Endothelial cell of umbilical vein (primary cell): ENCODE data around the gene SRGAP1. TPM values are rescaled to one million over a fixed set of nuclear protein-coding genes. Genes with fewer than 3 reads are reported as not detected.

Experiments
- BruUV-seq: library from RNA; stranded (reverse); fragments of 400-500 nt; replicated peaks from 2 replicates; lab custom pipeline; 2021; lab: Mats Ljungman, UMichigan
- CTCF ChIA-PET: fragments of 300-600, 350-600 bp; sonication (Branson Sonifier 250); formaldehyde crosslinking; loops from one replicate; lab custom pipeline; 2021; ENCODE audit warnings: antibody characterized with exemption, inconsistent platforms; lab: Charles Lee
- POLR2A ChIA-PET: fragments of 300-600, 350-600 bp; sonication (Branson Sonifier 250); formaldehyde crosslinking; loops from one replicate; lab custom pipeline; 2021; ENCODE audit warnings: antibody characterized with exemption, inconsistent platforms; lab: Charles Lee
- DNase-seq: peaks from one replicate; pipeline ENCODE4 v3.0.0-alpha.2; 2011; ENCODE audit warnings: low read depth, low spot score
- FAIRE-seq: peaks from 2 replicates; lab custom pipeline; 2011; peaks lifted over from hg19 to GRCh38; lab: Jason Lieb, UNC
- H2AFZ ChIP-seq: 2 replicates; pipeline ENCODE4 v1.6.0; 2012; ENCODE audit warnings: low read depth, low read length, control low read depth, inconsistent platforms
- H3K27ac ChIP-seq: 2 replicates; pipeline ENCODE4 v1.5.1; 2011; ENCODE audit warnings: low read depth, mild to moderate bottlenecking, control low read depth, low read length, moderate library complexity; ENCODE audit not compliant: insufficient read depth
- H3K27me3 ChIP-seq, 2 experiments: 2 replicates each; pipeline versions ENCODE4 v1.6.0 to v1.6.1; 2011; ENCODE audit warnings: low read length in 2 of 2, mixed read lengths in 1 of 2; ENCODE audit not compliant: control insufficient read depth in 2 of 2, insufficient read depth in 2 of 2
- H3K36me3 ChIP-seq, 2 experiments: 2 replicates in 1 of 2; 3 replicates in 1 of 2; pipeline ENCODE4 v1.5.1; 2011; ENCODE audit warnings: low read length in 2 of 2, mild to moderate bottlenecking in 1 of 2, moderate library complexity in 1 of 2; ENCODE audit not compliant: control insufficient read depth in 2 of 2, insufficient read depth in 2 of 2; ENCODE audit errors: extremely low read depth in 1 of 2
- H3K4me1 ChIP-seq: 3 replicates; pipeline ENCODE4 v1.5.1; 2011; ENCODE audit warnings: mild to moderate bottlenecking, low read length; ENCODE audit not compliant: control insufficient read depth, insufficient read depth; ENCODE audit errors: extremely low read depth
- H3K4me2 ChIP-seq: 2 replicates; pipeline ENCODE4 v1.6.1; 2011; ENCODE audit warnings: low read length, control low read depth, mixed read lengths; ENCODE audit not compliant: insufficient read depth
- H3K4me3 ChIP-seq, 3 experiments: fragments of 200-600 bp in 1 of 3; sonication (generic), shearing (Covaris generic) in 1 of 3; replicated peaks in 1 of 3; 2 replicates each; pipeline ENCODE4 v1.5.1; 2011 to 2016; ENCODE audit warnings: control low read depth in 3 of 3, low read length in 3 of 3, mild to moderate bottlenecking in 2 of 3, inconsistent platforms in 1 of 3, low read depth in 1 of 3, moderate library complexity in 1 of 3; ENCODE audit not compliant: insufficient read depth in 1 of 3
- H3K79me2 ChIP-seq: 2 replicates; pipeline ENCODE4 v1.6.0; 2012; ENCODE audit warnings: low read length, inconsistent platforms; ENCODE audit not compliant: control insufficient read depth, insufficient read depth
- H3K9ac ChIP-seq: replicated peaks from 2 replicates; pipeline ENCODE3; 2011; ENCODE audit warnings: low read length, control low read depth; ENCODE audit not compliant: insufficient read depth; ENCODE audit errors: extremely low read depth
- H3K9me1 ChIP-seq: replicated peaks from 3 replicates; pipeline ENCODE4 v1.6.0; 2011; ENCODE audit warnings: mild to moderate bottlenecking, low read length; ENCODE audit not compliant: control insufficient read depth, insufficient read depth; ENCODE audit errors: extremely low read depth
- H3K9me3 ChIP-seq: replicated peaks from 2 replicates; pipeline ENCODE4 v1.5.1; 2012; ENCODE audit warnings: low read length, inconsistent platforms; ENCODE audit not compliant: control insufficient read depth, insufficient read depth
- H4K20me1 ChIP-seq: replicated peaks from 2 replicates; pipeline ENCODE3; 2011; ENCODE audit warnings: mild to moderate bottlenecking, low read length; ENCODE audit not compliant: control insufficient read depth, insufficient read depth; ENCODE audit errors: extremely low read depth
- CTCF ChIP-seq, 2 donors: IDR thresholded peaks; 1 replicate in 1 of 2; 2 replicates in 1 of 2; pipeline ENCODE4 v1.5.1; 2011; ENCODE audit warnings: low read length in 2 of 2, mild to moderate bottlenecking in 2 of 2, moderate library complexity in 2 of 2, control low read depth in 1 of 2, inconsistent platforms in 1 of 2, low read depth in 1 of 2; ENCODE audit not compliant: insufficient read depth in 1 of 2; ENCODE audit errors: extremely low read depth in 1 of 2
- EZH2 ChIP-seq: IDR thresholded peaks from 2 replicates; pipeline ENCODE4 v1.6.1; 2012; ENCODE audit warnings: borderline replicate concordance, low read depth, mild to moderate bottlenecking, moderate library complexity, low read length, inconsistent platforms; ENCODE audit not compliant: severe bottlenecking
- FOS ChIP-seq: IDR thresholded peaks from 2 replicates; pipeline ENCODE4 v1.6.1; 2011; ENCODE audit warnings: mild to moderate bottlenecking, low read length, moderate library complexity, borderline replicate concordance; ENCODE audit not compliant: insufficient read depth
- GATA2 ChIP-seq: IDR thresholded peaks from 2 replicates; pipeline ENCODE4 v1.7.0; 2011; ENCODE audit warnings: low read depth, mild to moderate bottlenecking, moderate library complexity, mixed read lengths, low read length; ENCODE audit not compliant: insufficient read length, insufficient read depth
- JUN ChIP-seq: IDR thresholded peaks from 2 replicates; pipeline ENCODE4 v1.6.1; 2011; ENCODE audit warnings: borderline replicate concordance, low read depth; ENCODE audit not compliant: insufficient read length, insufficient read depth
- MYC ChIP-seq: IDR thresholded peaks from one replicate; pipeline ENCODE4 v1.6.1; 2011; ENCODE audit warnings: mild to moderate bottlenecking, low read depth, low read length
- POLR2A ChIP-seq: IDR thresholded peaks from 2 replicates; pipeline ENCODE4 v1.6.1; 2012; ENCODE audit warnings: low read depth, mild to moderate bottlenecking, control low read depth, low read length
- POLR2AphosphoS5 ChIP-seq: IDR thresholded peaks from 2 replicates; pipeline ENCODE4 v1.6.1; 2012; ENCODE audit warnings: low read depth, mild to moderate bottlenecking, control low read depth, low read length, moderate library complexity; ENCODE audit not compliant: insufficient read depth
- dilution Hi-C: fragments of 300-500 bp; cut with MboI; formaldehyde crosslinking; loops from one replicate; pipeline ENCODE4 v1.15.0; 2019; ENCODE audit warnings: low sequenced_read_pairs; ENCODE audit not compliant: extremely low pct_ligation_motif_present
- intact Hi-C: fragments of 100-400 bp; cut with micrococcal nuclease; formaldehyde crosslinking; loops from one replicate; pipeline ENCODE4 v1.10.0; 2022
- polyA plus RNA-seq, 4 experiments: library from polyadenylated mRNA; depleted of rRNA in 3 of 4; stranded (reverse) in 3 of 4; unstranded in 1 of 4; fragments of >200 nt; gene quantifications; 2 replicates each; pipeline versions ENCODE4 v1.2.1 to v1.2.3, GENCODE V29; 2011 to 2012; ENCODE audit warnings: missing spikeins in 1 of 4
- total RNA-seq: library from RNA; stranded (reverse); gene quantifications from 2 replicates; pipeline ENCODE4 v1.2.3, GENCODE V29; 2021
- TF ChIP-seq, protein P1 (sequence below): IDR thresholded peaks from 2 replicates; pipeline ENCODE4 v1.6.1; 2011; ENCODE audit not compliant: insufficient read depth, insufficient read length

SRGAP1 gene
- total and polyA plus RNA-seq, 2 donors (not counting 3 experiments of a cell fraction or from before 2014, with no cell fraction given): 4.9 to 16.3 TPM

DNA sequence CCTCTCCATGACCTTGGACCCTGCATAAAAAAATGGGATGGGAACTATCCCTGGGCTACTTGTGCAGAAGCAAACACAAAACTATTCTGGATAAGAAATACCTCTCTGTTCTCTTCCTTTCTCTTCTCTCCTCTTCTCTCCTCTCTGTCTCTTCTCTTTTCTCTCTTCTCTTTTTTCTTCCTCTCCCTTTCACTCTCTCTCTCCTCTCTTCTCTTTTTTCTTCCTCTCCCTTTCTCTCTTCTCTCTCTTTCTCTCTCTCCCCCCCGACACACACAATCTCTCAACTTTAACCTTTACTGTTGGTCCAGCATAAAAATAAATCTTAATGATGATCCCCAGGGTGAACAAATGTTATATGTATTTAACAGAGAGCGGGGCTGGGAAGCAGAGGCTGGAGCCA, 141.4 kb downstream of the SRGAP1 start:
- TF ChIP-seq FOS (no peak), CTCF (IDR thresholded peaks at IDR 0.05; ENCODE audit: extremely low read depth in 1 of 2, insufficient read depth in 1 of 2, low read depth in 1 of 2, low read length in 2 of 2) (no peak), EZH2 (no peak), POLR2AphosphoS5 (no peak), POLR2A (no peak), JUN (no peak), GATA2 (no peak), MYC (no peak)
- TF ChIP-seq, protein P1, sequence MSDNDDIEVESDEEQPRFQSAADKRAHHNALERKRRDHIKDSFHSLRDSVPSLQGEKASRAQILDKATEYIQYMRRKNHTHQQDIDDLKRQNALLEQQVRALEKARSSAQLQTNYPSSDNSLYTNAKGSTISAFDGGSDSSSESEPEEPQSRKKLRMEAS: no peak
- H3K79me2 ChIP-seq: no peaks in the 10 kb centered on the region
- no peak overlapping the region for H3K27ac ChIP-seq
- dilution Hi-C loops: no loop called here
- no peak for DNase-seq
- H3K36me3 ChIP-seq: no peaks in the 10 kb centered on the region
- no peak overlapping the region for H2AFZ ChIP-seq
- no peak overlapping the region for H3K4me3 ChIP-seq
- BruUV-seq: no TSS peak
- FAIRE-seq: no peak
- H3K9me1 ChIP-seq: no peaks in the 10 kb centered on the region
- POLR2A ChIA-PET: no interaction called here
- H3K9ac ChIP-seq: no peak overlapping the region
- CTCF ChIA-PET: no interaction called here
- H3K4me1 ChIP-seq: no peaks in the 10 kb centered on the region
- intact Hi-C loops: no loop called here
- no peak overlapping the region for H3K4me2 ChIP-seq
- H3K27me3 ChIP-seq: no peaks in the 10 kb centered on the region
- no peaks in the 10 kb centered on the region for H4K20me1 ChIP-seq
- no peaks in the 10 kb centered on the region for H3K9me3 ChIP-seq
